Activated CD8-positive, alpha-beta T cell treated with anti-CD3 and anti-CD28 coated beads for 36 hours (primary cell): ENCODE measurements around the gene SKIL. TPM values are rescaled to one million over a fixed set of nuclear protein-coding genes. Genes with fewer than 3 reads are reported as not detected.
"Not testable (repeated sequence)": the region's sequence is repeated elsewhere in the genome, so short reads cannot be mapped to it uniquely, and the experiment has no call there.

Source experiments
- ATAC-seq: fragments of 200-7000 bp; cut with Tn5 transposase; one replicate; pipeline ENCODE4 v1.10.0; 2021; ENCODE audit warnings: mild to moderate bottlenecking, moderate library complexity
- CTCF ChIA-PET: fragments of 350-600 bp; sonication (Branson Sonifier 250); formaldehyde crosslinking; loops from one replicate; lab custom pipeline; 2021; ENCODE audit warnings: antibody characterized with exemption; lab: Charles Lee
- POLR2A ChIA-PET: fragments of 350-600 bp; sonication (Branson Sonifier 250); formaldehyde crosslinking; loops from one replicate; lab custom pipeline; 2021; ENCODE audit warnings: antibody characterized with exemption; lab: Charles Lee
- DNase-seq: peaks from one replicate; pipeline ENCODE4 v3.0.0-alpha.2; 2020
- H3K27ac Mint-ChIP-seq: one replicate; pipeline ENCODE4 v1.8.0; 2021; ENCODE audit warnings: mild to moderate bottlenecking, mixed read lengths
- H3K27me3 Mint-ChIP-seq: one replicate; pipeline ENCODE4 v1.8.0; 2021; ENCODE audit warnings: mixed read lengths
- H3K36me3 Mint-ChIP-seq: one replicate; pipeline ENCODE4 v1.8.0; 2021; ENCODE audit warnings: low read depth, mixed read lengths
- H3K4me1 Mint-ChIP-seq: one replicate; pipeline ENCODE4 v1.8.0; 2021; ENCODE audit warnings: low read depth, mixed read lengths
- H3K4me3 Mint-ChIP-seq: one replicate; pipeline ENCODE4 v1.8.0; 2021; ENCODE audit warnings: mild to moderate bottlenecking, moderate library complexity, mixed read lengths
- H3K9me3 Mint-ChIP-seq: one replicate; pipeline ENCODE4 v1.8.0; 2021; ENCODE audit warnings: mixed read lengths
- CTCF ChIP-seq: fragments of 200-600 bp; IDR thresholded peaks from one replicate; pipeline ENCODE4 v1.8.0; 2022; ENCODE audit warnings: antibody characterized with exemption, mild to moderate bottlenecking
- intact Hi-C: fragments of 100-400 bp; cut with micrococcal nuclease; formaldehyde crosslinking; loops from one replicate; pipeline ENCODE4 v1.10.0; 2022
- total RNA-seq, 2 experiments: library from RNA; stranded (reverse); gene quantifications; one replicate each; pipeline ENCODE4 v1.2.3, GENCODE V29; 2021

SKIL gene
- total RNA-seq, 2 experiments from 2014 or later: 13.2 to 14.2 TPM

GRCh38 chr3:170327040-170327808, 30.3 kb upstream of the SKIL start:
- peaks cover 2% of the 10 kb centered on the region for H3K27me3 Mint-ChIP-seq
- no peak for TF ChIP-seq CTCF
- H3K4me3 Mint-ChIP-seq: no peak overlapping the region
- no peaks in the 10 kb centered on the region for H3K36me3 Mint-ChIP-seq
- ChIA-PET POLR2A (no interaction called here), CTCF (interaction anchor here (2.2 kb wide), 1 partner anchor 87 kb away, joined by 7 read pairs; no protein-coding TSS in a partner anchor)
- ATAC-seq: no peak
- DNase-seq: no peak
- no peaks in the 10 kb centered on the region for H3K4me1 Mint-ChIP-seq
- no peak overlapping the region for H3K27ac Mint-ChIP-seq
- intact Hi-C loops: no loop called here
- H3K9me3 Mint-ChIP-seq: no peaks in the 10 kb centered on the region

- H3K27me3 Mint-ChIP-seq, DNase-seq, POLR2A ChIA-PET, ATAC-seq, H3K9me3 Mint-ChIP-seq, H3K36me3 Mint-ChIP-seq, H3K27ac Mint-ChIP-seq, H3K4me1 Mint-ChIP-seq, H3K4me3 Mint-ChIP-seq, intact Hi-C loops: not testable (repeated sequence)
- CTCF ChIA-PET: interaction anchor here (0.6 to 2.2 kb wide), 2 partner anchors 67 to 86 kb away, joined by 3 to 7 read pairs; no protein-coding TSS in a partner anchor
These were observed 29.5 kb upstream of the SKIL start for GRCh38 chr3:170327868-170328548.

- POLR2A ChIA-PET: no interaction called here
- no peaks in the 10 kb centered on the region for H3K4me1 Mint-ChIP-seq
- H3K27ac Mint-ChIP-seq: no peak overlapping the region
- ATAC-seq (no peak), DNase-seq (no peak)
- no peaks in the 10 kb centered on the region for H3K36me3 Mint-ChIP-seq
- intact Hi-C loops: no loop called here
- H3K27me3 Mint-ChIP-seq: no peaks in the 10 kb centered on the region
- H3K4me3 Mint-ChIP-seq: no peak overlapping the region
- CTCF ChIA-PET: no interaction called here
- no peak for TF ChIP-seq CTCF
- H3K9me3 Mint-ChIP-seq: no peaks in the 10 kb centered on the region
These were observed 27.1 kb upstream of the SKIL start for GRCh38 chr3:170330366-170330765.

- H3K36me3 Mint-ChIP-seq: no peaks in the 10 kb centered on the region
- no peak overlapping the region for H3K27ac Mint-ChIP-seq
- CTCF ChIA-PET: no interaction called here
- DNase-seq (no peak), ATAC-seq (no peak)
- intact Hi-C loops: no loop called here
- TF ChIP-seq CTCF: no peak
- no peaks in the 10 kb centered on the region for H3K27me3 Mint-ChIP-seq
- no peaks in the 10 kb centered on the region for H3K9me3 Mint-ChIP-seq
- POLR2A ChIA-PET: no interaction called here
- H3K4me1 Mint-ChIP-seq: no peaks in the 10 kb centered on the region
- no peak overlapping the region for H3K4me3 Mint-ChIP-seq
These were observed 26.4 kb upstream of the SKIL start for GRCh38 chr3:170331143-170331542.

GRCh38 chr3:170337420-170337819, 20.1 kb upstream of the SKIL start:
- Mint-ChIP-seq H3K27ac (no peak overlapping the region), H3K4me3 (no peak overlapping the region), H3K27me3 (no peaks in the 10 kb centered on the region), H3K36me3 (peaks cover 1% of the 10 kb centered on the region), H3K4me1 (no peaks in the 10 kb centered on the region), H3K9me3 (peaks cover 11% of the 10 kb centered on the region)
- intact Hi-C loops: no loop called here
- DNase-seq: no peak
- ChIA-PET POLR2A (interaction anchor here (0.7 kb wide), 1 partner anchor 59 kb away, joined by 3 read pairs; no protein-coding TSS in a partner anchor), CTCF (no interaction called here)
- TF ChIP-seq CTCF: no peak
- ATAC-seq: no peak
